Small intestine (tissue), 7 donors: ENCODE data around the gene TNS2. TPM values are rescaled to one million over a fixed set of nuclear protein-coding genes. Genes with fewer than 3 reads are reported as not detected.

ENCODE experiments used
- DNase-seq, 2 donors: peaks; one replicate each; pipeline versions ENCODE4 v3.0.0 to v3.0.0-alpha.2; 2013
- FAIRE-seq: peaks from 2 replicates; lab custom pipeline; 2012; peaks lifted over from hg19 to GRCh38; lab: Jason Lieb, UNC
- H3K27ac ChIP-seq, 3 donors: one replicate each; pipeline ENCODE4 v1.5.1; 2013; ENCODE audit warnings: low read length in 2 of 3, mild to moderate bottlenecking in 2 of 3, control low read depth in 1 of 3, inconsistent platforms in 1 of 3, low read depth in 1 of 3, moderate library complexity in 1 of 3
- H3K27me3 ChIP-seq, 3 donors: one replicate each; pipeline ENCODE4 v1.6.1; 2013; ENCODE audit warnings: low read length in 3 of 3, inconsistent platforms in 1 of 3; ENCODE audit not compliant: control insufficient read depth in 3 of 3, insufficient read depth in 3 of 3
- H3K36me3 ChIP-seq, 3 donors: one replicate each; pipeline ENCODE4 v1.6.1; 2013; ENCODE audit warnings: low read length in 3 of 3, inconsistent platforms in 1 of 3, low read depth in 1 of 3, mild to moderate bottlenecking in 1 of 3, moderate library complexity in 1 of 3; ENCODE audit not compliant: control insufficient read depth in 3 of 3, insufficient read depth in 2 of 3
- H3K4me1 ChIP-seq, 3 donors: one replicate each; pipeline ENCODE4 v1.6.1; 2013; ENCODE audit warnings: low read length in 2 of 3, inconsistent platforms in 1 of 3, low read depth in 1 of 3, mild to moderate bottlenecking in 1 of 3, moderate library complexity in 1 of 3; ENCODE audit not compliant: control insufficient read depth in 3 of 3, insufficient read depth in 2 of 3
- H3K4me3 ChIP-seq, 3 donors: one replicate each; pipeline ENCODE4 v1.5.1; 2013; ENCODE audit warnings: low read length in 3 of 3, control low read depth in 1 of 3, inconsistent platforms in 1 of 3, low read depth in 1 of 3, mild to moderate bottlenecking in 1 of 3, moderate library complexity in 1 of 3
- H3K9me3 ChIP-seq, 2 donors: one replicate each; pipeline ENCODE4 v1.6.1; 2013; ENCODE audit warnings: low read depth in 1 of 2, low read length in 1 of 2; ENCODE audit not compliant: control insufficient read depth in 2 of 2, insufficient read depth in 1 of 2
- WGBS, 3 donors: extraction: QIAGEN DNeasy Blood & Tissue Kit; methylation state at CpG; one replicate each; pipeline ENCODE4 v1.1.7; 2013; 5-methylcytosine and 5-hydroxymethylcytosine counted together
- polyA plus RNA-seq, 4 donors: library from polyadenylated mRNA; stranded (reverse) in 3 of 4; unstranded in 1 of 4; fragments of 200-250 nt in 3 of 4; fragments of 120-200 nt in 1 of 4; gene quantifications; one replicate each; pipeline versions ENCODE4 v1.2.1 to v1.2.3, GENCODE V29; 2013
- donor health status: healthy with polysubstance abuse.
- donor health status: control.
- donor health status: control.
- donor health status: Bipolar disorder and iron deficiency.
- donor health status: healthy.

Gene TNS2
- polyA plus RNA-seq, 4 donors, result 5.8 to 52.9 (median 25.0) TPM

DNA sequence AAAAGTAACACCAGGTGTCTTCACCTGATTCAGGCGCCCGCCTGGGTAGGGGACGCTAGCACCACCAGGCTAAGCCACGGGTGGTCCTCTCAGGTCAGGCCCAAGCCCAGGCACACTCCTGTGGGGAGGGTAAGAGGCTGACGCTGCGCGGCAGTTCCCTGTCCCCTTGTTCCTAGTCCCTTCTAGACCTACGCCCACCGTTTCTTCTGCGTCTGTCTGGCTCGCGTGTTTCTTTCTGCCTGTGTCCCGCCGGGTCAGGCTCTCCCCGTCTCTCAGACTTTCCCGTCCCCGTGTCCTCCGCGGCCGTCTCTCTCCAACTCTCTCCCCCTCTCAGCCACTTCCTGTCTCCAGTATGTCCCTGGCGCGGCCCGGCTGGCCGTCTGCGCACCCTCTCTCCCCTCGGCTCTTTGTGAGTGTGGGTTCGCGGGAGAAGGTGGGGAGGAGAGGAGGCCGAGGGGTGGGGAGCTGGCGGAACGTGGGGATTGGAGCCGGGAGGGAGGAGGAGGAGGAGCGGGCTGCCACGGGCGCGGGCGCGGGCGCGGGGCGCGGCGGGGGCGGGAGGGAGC is 3.1 kb upstream of the TNS2 start:
- Histone ChIP-seq H3K27me3 (peaks cover 0 to 4% (median 0%) of the 10 kb centered on the region in 3 donors), H3K4me3 (peak overlapping the region; percentile 52 to 84 (median 56)), H3K36me3 (peaks cover 0 to 10% (median 2%) of the 10 kb centered on the region in 3 donors), H3K9me3 (no peaks in the 10 kb centered on the region), H3K4me1 (peaks cover 0 to 62% (median 10%) of the 10 kb centered on the region in 3 donors), H3K27ac (peak overlapping the region; percentile 84 to 99 (median 93))
- FAIRE-seq (no peak), DNase-seq (no peak)
- WGBS, 3 donors, result 0 to 1% (median 0%) methylated on average over 22 to 43 of the region's 44 CpGs

DNA sequence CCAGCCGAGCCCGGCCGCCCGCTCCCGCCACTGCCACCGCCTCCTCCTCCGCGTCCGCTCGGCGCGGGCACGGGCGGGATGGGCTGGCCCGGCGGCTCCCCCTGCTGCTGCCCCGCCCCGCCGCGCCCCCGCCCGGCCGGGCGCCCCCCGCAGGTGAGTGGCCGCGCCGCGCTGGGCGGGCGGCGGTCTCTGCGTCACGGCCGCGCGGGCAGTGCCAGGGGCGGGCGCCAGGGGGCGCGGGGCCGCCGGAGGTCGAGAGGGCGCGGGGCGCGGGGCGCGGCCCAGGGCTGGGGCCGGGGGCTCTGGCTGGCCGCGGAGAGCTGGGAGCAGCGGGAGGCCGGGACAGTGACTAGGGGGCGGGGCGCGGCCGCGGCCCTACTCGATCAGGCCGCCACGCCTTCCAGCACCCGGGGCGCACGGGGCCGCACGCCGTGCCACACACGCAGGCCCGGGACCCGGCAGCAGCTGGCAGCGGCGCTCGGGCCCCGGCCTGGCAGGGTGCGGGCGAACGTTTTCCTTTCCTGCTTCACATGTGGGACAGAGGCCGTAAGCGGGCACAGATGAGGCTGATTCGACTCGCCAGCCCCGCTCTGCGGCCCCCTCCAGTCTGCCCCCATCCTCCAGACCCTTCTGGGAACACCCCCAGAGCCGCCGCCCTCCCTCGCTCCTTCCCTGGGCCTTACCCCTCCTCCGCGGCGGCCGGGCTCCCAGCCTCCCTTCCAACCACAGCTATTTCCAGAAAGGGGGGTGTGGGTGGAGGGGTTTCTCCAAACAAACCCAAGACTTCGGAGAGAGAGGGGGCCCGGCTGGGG is 2.4 kb upstream of the TNS2 start:
- H3K27ac ChIP-seq, result peak overlapping the region; percentile 90 to 99 (median 91)
- H3K27me3 ChIP-seq, result peaks cover 0 to 4% (median 0%) of the 10 kb centered on the region in 3 donors
- peak overlapping the region; percentile 37 to 56 (median 52) for H3K4me3 ChIP-seq
- H3K9me3 ChIP-seq, result no peaks in the 10 kb centered on the region
- WGBS, 3 donors, result 1 to 5% (median 4%) methylated on average over 11 to 94 of the region's 94 CpGs
- FAIRE-seq (no peak), DNase-seq (peak; percentile 69 to 90)
- H3K36me3 ChIP-seq, result peaks cover 0 to 16% (median 0%) of the 10 kb centered on the region in 3 donors
- peaks cover 0 to 69% (median 10%) of the 10 kb centered on the region in 3 donors for H3K4me1 ChIP-seq

DNA sequence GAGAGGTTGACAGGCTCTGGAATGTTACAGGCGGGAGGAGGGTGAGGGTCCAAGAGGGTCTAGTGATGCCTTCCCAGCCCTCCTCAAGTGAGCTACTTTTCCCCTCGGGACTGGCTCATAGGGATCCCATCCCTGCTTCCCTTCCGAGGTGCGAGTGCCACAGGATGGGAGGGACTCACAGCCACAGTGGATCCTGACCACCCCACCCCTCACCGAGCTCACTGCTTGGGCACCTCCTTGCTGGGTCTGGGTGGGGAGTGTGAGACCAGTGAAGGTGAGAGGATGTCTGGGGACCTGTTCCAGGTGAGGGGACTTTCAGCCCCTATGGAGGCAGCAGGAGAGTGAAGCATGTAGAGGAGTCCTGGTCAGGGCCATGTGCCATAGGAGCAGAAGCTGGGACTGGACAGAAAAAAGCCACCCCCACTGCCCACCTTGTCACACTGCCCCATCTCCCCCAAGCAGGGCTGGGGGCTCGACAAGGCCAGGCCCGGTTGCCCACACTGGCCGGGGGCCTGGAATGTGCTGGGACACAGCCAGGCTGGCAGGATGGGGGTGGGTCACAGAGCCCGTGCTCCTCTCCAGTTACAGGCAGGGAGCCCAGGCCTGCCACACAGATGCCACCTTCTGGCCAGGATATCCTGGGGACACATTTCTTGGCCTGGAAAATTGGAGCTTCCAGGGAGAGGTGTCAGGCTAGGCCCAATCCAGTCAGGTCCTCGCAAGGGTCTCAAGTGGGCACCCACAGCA is 1.7 kb upstream of the TNS2 start:
- H3K4me1 ChIP-seq, result peaks cover 2 to 76% (median 10%) of the 10 kb centered on the region in 3 donors
- H3K36me3 ChIP-seq, result peaks cover 0 to 19% (median 0%) of the 10 kb centered on the region in 3 donors
- no peaks in the 10 kb centered on the region for H3K9me3 ChIP-seq
- 31 to 39% (median 34%) methylated on average over 10 of the region's 10 CpGs for WGBS, 3 donors
- H3K27ac ChIP-seq, result peak overlapping the region; percentile 90 to 97 (median 91)
- DNase-seq, result peak; percentile 58 to 63
- peaks cover 0 to 4% (median 0%) of the 10 kb centered on the region in 3 donors for H3K27me3 ChIP-seq
- no peak for FAIRE-seq
- H3K4me3 ChIP-seq, result peak overlapping the region in 2 of 3 donors; percentile 37 to 56

DNA sequence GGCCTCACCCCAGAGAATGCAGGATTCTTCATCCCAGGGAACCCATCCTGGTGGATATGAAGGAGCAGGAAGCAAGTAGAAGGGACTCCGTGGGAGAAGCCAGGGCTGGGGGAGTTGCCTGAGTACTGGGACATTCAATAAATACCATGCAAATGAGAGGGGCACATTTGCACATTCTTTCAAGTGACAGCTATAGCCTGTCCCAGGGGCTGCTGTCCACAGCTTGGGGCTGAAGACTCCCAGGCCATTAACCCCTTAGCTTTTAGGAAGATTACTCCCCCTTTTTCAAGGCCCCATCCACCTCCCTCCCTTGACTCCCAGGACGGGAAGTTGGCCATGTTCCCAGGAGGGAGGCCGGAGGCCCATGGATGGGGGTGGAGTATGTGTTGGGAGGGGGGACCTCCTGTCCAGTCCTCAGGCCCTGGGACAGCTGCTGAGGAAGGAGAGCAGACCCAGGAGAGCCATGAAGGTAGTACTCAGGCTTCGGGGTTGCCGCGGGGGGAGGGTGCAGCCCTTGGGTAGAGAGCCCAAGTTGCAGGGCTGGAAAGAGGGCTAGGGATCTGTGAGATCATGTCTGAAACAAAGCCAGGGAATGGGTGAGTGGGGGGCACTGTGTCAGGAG is 974 bp upstream of the TNS2 start:
- H3K9me3 ChIP-seq, result no peaks in the 10 kb centered on the region
- H3K27me3 ChIP-seq, result peaks cover 0 to 4% (median 0%) of the 10 kb centered on the region in 3 donors
- DNase-seq (peak; percentile 40 to 70), FAIRE-seq (no peak)
- peak overlapping the region in 1 of 3 donors; percentile 51 for H3K4me3 ChIP-seq
- H3K4me1 ChIP-seq, result peaks cover 3 to 83% (median 10%) of the 10 kb centered on the region in 3 donors
- H3K27ac ChIP-seq, result peak overlapping the region; percentile 90 to 97 (median 91)
- 29 to 46% (median 32%) methylated on average over 6 of the region's 6 CpGs for WGBS, 3 donors
- H3K36me3 ChIP-seq, result peaks cover 0 to 25% (median 0%) of the 10 kb centered on the region in 3 donors

DNA sequence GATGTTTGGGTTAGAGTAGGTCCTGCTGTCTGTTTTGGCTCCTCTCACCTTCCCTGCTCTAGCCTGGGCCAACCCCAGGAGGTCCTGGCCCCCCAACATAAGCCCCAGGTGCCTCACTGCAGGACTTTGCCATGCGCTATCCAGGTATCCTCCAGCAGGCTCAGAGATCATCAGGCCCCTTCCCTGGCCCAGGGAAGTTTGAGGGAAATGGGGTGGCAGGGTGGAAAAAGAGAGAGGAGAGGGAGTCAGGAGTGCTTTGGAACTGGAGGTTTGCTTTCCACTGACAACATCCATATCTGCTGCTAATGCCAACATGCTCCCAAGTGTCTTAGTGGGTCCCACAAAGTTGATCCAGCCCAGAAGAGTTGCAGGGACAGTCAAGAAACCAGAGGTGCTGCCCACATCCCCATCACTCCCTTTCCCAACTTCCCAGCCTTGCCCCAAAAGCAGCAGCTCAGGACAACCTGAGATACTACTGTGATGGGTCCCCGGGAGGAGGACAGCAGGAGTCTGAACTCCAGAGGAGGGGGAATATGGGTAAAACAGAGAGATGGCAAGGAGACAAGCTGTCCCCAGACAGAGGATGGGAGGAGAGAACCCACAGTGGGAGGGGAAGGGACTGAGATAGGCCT is 677 bp downstream of the TNS2 start:
- WGBS, 3 donors, result 67 to 94% (median 82%) methylated on average over 2 of the region's 2 CpGs
- no peak for FAIRE-seq

DNA sequence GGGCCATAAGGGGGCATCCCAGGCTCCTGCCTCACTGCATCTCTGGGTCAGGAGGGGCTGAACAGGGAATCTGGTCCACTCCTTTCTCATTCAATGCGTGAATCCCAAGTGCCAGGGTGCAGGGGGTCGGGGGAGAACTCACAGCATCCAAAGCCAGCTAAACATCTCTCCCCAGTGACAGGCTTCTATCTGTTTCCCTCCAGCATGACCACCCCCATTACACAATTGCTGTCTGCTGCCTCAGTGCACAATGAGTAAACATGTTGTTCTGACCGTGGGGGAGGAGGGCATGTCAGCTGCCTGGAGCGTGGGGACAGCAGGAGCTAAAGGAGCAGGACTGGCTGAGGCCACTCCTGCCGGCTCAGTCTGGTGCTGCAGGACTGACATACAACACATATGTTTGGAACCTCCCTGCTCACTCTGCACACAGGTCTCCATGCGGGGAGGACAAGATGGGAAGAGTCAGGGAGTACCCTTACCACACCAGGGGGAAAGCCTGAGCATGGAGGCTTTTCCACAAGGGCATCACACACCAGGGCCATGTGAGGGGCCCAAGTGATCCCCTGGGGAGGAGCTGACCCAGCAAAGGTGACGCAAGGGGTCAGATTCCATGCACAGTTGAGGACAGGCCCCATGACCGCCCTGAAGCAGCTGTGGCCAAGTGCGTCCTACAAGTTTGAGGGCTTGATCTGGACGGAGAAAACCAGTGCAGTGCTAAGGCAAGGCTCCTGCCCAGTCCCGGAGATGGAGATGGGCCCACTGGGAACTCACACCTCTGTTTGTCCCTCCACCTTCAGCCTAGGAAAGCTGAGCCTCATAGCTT is 1.4 kb downstream of the TNS2 start:
- Histone ChIP-seq H3K27ac (peak overlapping the region; percentile 12 to 97 (median 90)), H3K4me3 (peak overlapping the region in 1 of 3 donors; percentile 51), H3K36me3 (peaks cover 0 to 37% (median 0%) of the 10 kb centered on the region in 3 donors), H3K9me3 (no peaks in the 10 kb centered on the region), H3K4me1 (peaks cover 3 to 75% (median 6%) of the 10 kb centered on the region in 3 donors), H3K27me3 (no peaks in the 10 kb centered on the region)
- DNase-seq, result peak; percentile 33 to 63
- WGBS, 3 donors, result 47 to 55% (median 48%) methylated on average over 11 of the region's 11 CpGs
- FAIRE-seq, result no peak

More for the DNA sequence above, 677 bp downstream of the TNS2 start:
- Histone ChIP-seq H3K27me3 (no peaks in the 10 kb centered on the region), H3K36me3 (peaks cover 0 to 33% (median 0%) of the 10 kb centered on the region in 3 donors), H3K4me1 (peaks cover 3 to 82% (median 6%) of the 10 kb centered on the region in 3 donors), H3K27ac (peak overlapping the region; percentile 90 to 97 (median 91)), H3K4me3 (peak overlapping the region in 2 of 3 donors; percentile 7 to 51), H3K9me3 (no peaks in the 10 kb centered on the region)
- DNase-seq, result no peak

- WGBS, 3 donors, result 60 to 68% (median 66%) methylated on average over 7 of the region's 7 CpGs
- Histone ChIP-seq H3K9me3 (no peaks in the 10 kb centered on the region), H3K27me3 (no peaks in the 10 kb centered on the region), H3K27ac (peak overlapping the region in 2 of 3 donors; percentile 90 to 97), H3K4me3 (no peak overlapping the region), H3K4me1 (peaks cover 3 to 71% (median 6%) of the 10 kb centered on the region in 3 donors), H3K36me3 (peaks cover 0 to 39% (median 0%) of the 10 kb centered on the region in 3 donors)
- DNase-seq (no peak), FAIRE-seq (no peak)
Measured at GRCh38 chr12:53051881-53052412, 2.1 kb downstream of the TNS2 start.
